Measurements from ENCODE around the gene TTLL8.

DNA sequence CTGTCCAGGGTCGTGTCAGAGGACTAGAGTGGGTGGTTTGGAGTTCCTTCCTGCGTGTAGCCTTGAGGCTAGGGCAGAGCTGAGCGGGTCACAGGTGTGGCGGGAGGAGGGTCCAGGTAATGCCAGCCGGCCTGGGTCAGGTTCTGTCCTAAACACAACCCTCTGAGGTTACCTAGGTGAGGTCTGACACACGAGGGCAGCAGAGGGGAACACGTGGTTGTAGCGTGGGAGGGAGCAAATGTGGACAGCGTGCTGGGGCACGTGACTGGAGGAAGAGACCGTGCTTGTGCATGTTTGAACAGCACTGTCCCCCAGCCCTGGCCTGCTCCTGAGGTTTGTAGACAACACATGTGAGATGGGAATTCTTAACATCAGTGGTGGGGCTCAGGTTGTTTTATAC lies 44.8 kb upstream of the TTLL8 start:
- TF ChIP-seq, protein P1, sequence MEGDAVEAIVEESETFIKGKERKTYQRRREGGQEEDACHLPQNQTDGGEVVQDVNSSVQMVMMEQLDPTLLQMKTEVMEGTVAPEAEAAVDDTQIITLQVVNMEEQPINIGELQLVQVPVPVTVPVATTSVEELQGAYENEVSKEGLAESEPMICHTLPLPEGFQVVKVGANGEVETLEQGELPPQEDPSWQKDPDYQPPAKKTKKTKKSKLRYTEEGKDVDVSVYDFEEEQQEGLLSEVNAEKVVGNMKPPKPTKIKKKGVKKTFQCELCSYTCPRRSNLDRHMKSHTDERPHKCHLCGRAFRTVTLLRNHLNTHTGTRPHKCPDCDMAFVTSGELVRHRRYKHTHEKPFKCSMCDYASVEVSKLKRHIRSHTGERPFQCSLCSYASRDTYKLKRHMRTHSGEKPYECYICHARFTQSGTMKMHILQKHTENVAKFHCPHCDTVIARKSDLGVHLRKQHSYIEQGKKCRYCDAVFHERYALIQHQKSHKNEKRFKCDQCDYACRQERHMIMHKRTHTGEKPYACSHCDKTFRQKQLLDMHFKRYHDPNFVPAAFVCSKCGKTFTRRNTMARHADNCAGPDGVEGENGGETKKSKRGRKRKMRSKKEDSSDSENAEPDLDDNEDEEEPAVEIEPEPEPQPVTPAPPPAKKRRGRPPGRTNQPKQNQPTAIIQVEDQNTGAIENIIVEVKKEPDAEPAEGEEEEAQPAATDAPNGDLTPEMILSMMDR (IDR thresholded peaks at IDR 0.05; ENCODE audit: poor library complexity, severe bottlenecking), result no peak
- TF ChIP-seq SMC3 (conservative IDR thresholded peaks at IDR 0.05; ENCODE audit: poor library complexity), result no peak
- TF ChIP-seq EP300 (conservative IDR thresholded peaks at IDR 0.05; ENCODE audit: poor library complexity, severe bottlenecking), result no peak
- TF ChIP-seq EZH2 (IDR thresholded peaks at IDR 0.05; ENCODE audit: borderline replicate concordance, insufficient read depth, low read length, poor library complexity, severe bottlenecking), result no peak
- TF ChIP-seq POLR2AphosphoS5 (IDR thresholded peaks at IDR 0.05), result no peak
